SH-SY5Y (cell line): ENCODE measurements around the gene DTX3L.

ENCODE experiments used
- GATA2 ChIP-seq: IDR thresholded peaks from 2 replicates; pipeline ENCODE4 v1.6.1; 2011; ENCODE audit warnings: mild to moderate bottlenecking, low read depth, low read length
- GATA3 ChIP-seq: IDR thresholded peaks from 2 replicates; pipeline ENCODE4 v1.6.1; 2011; ENCODE audit warnings: low read depth, mild to moderate bottlenecking, low read length, moderate library complexity

GRCh38 chr3:122589297-122589696 lies 25.2 kb downstream of the DTX3L start:
- TF ChIP-seq GATA2 (no peak), GATA3 (no peak)
